ENCODE results near the gene TBC1D3B.
"Not testable (repeated sequence)": the region's sequence is repeated elsewhere in the genome, so short reads cannot be mapped to it uniquely, and the experiment has no call there.

The TBC1D3B gene

GRCh38 chr17:36195434-36196130, 19.1 kb upstream of the TBC1D3B start:
- Histone ChIP-seq H3K4me1 (ENCODE audit: control insufficient read depth, insufficient read depth, low read length) (no peaks in the 10 kb centered on the region), H3K36me3 (ENCODE audit: control insufficient read depth, insufficient read depth, low read length) (no peaks in the 10 kb centered on the region), H3K9ac (ENCODE audit: low read length) (no peak overlapping the region), H3K4me3 (ENCODE audit: low read length) (no peak overlapping the region), H3K27me3 (ENCODE audit: control insufficient read depth, insufficient read depth, low read length) (peaks cover 4% of the 10 kb centered on the region), H3K9me3 (ENCODE audit: control insufficient read depth, low read length) (no peaks in the 10 kb centered on the region)

DNA sequence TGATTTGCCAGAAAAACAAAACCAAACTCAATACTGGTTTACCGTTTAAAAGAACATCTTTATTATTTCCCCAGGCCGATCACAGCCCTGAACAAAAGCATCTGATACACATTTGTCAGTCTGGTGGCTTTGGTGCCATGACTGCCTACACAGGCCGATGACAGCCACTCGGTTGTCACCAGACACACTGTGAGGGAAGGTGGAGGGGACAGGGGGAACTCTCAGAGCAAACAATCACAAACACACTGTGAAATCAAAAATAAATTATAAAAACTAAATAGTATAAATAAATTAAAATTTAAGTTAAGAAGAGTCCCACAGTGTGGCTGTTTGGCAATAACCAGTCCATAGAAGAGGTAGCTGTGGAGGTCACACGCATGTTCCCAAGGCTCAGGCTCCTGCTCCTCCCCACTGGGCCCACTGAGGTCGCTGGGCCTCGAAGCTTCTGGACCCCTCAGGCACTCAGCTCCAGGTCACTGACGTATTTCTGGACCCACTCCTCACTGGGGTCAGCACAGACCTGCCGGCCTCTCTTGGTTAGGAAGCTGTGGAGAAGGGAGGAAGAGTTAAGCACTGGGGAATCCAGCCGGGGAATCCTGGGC, 18.5 kb upstream of the TBC1D3B start:
- H3K4me3 ChIP-seq (ENCODE audit: low read length); H3K36me3 ChIP-seq (ENCODE audit: control insufficient read depth, insufficient read depth, low read length); H3K9ac ChIP-seq (ENCODE audit: low read length); H3K27me3 ChIP-seq (ENCODE audit: control insufficient read depth, insufficient read depth, low read length); H3K9me3 ChIP-seq (ENCODE audit: control insufficient read depth, low read length); H3K4me1 ChIP-seq (ENCODE audit: control insufficient read depth, insufficient read depth, low read length): not testable (repeated sequence)

GRCh38 chr17:36194147-36194831, 17.9 kb upstream of the TBC1D3B start:
- not testable (repeated sequence) for H3K27me3 ChIP-seq (ENCODE audit: control insufficient read depth, insufficient read depth, low read length); H3K36me3 ChIP-seq (ENCODE audit: control insufficient read depth, insufficient read depth, low read length); H3K9ac ChIP-seq (ENCODE audit: low read length); H3K4me1 ChIP-seq (ENCODE audit: control insufficient read depth, insufficient read depth, low read length); H3K9me3 ChIP-seq (ENCODE audit: control insufficient read depth, low read length); H3K4me3 ChIP-seq (ENCODE audit: low read length)

GRCh38 chr17:36193216-36193775, 16.9 kb upstream of the TBC1D3B start:
- H3K27me3 ChIP-seq (ENCODE audit: control insufficient read depth, insufficient read depth, low read length): peaks cover 4% of the 10 kb centered on the region
- no peaks in the 10 kb centered on the region for H3K4me1 ChIP-seq (ENCODE audit: control insufficient read depth, insufficient read depth, low read length)
- H3K9ac ChIP-seq (ENCODE audit: low read length): no peak overlapping the region
- no peaks in the 10 kb centered on the region for H3K9me3 ChIP-seq (ENCODE audit: control insufficient read depth, low read length)
- no peak overlapping the region for H3K4me3 ChIP-seq (ENCODE audit: low read length)
- no peaks in the 10 kb centered on the region for H3K36me3 ChIP-seq (ENCODE audit: control insufficient read depth, insufficient read depth, low read length)

GRCh38 chr17:36190549-36191330, 14.3 kb upstream of the TBC1D3B start:
- H3K9me3 ChIP-seq (ENCODE audit: control insufficient read depth, low read length); H3K27me3 ChIP-seq (ENCODE audit: control insufficient read depth, insufficient read depth, low read length); H3K4me1 ChIP-seq (ENCODE audit: control insufficient read depth, insufficient read depth, low read length): not testable (repeated sequence)

GRCh38 chr17:36189993-36190392, 13.6 kb upstream of the TBC1D3B start:
- H3K9ac ChIP-seq (ENCODE audit: low read length); H3K27me3 ChIP-seq (ENCODE audit: control insufficient read depth, insufficient read depth, low read length); H3K4me3 ChIP-seq (ENCODE audit: low read length); H3K9me3 ChIP-seq (ENCODE audit: control insufficient read depth, low read length); H3K36me3 ChIP-seq (ENCODE audit: control insufficient read depth, insufficient read depth, low read length); H3K4me1 ChIP-seq (ENCODE audit: control insufficient read depth, insufficient read depth, low read length): not testable (repeated sequence)

More at GRCh38 chr17:36190549-36191330, 14.3 kb upstream of the TBC1D3B start:
- H3K4me3 ChIP-seq (ENCODE audit: low read length); H3K36me3 ChIP-seq (ENCODE audit: control insufficient read depth, insufficient read depth, low read length); H3K9ac ChIP-seq (ENCODE audit: low read length): not testable (repeated sequence)

DNA sequence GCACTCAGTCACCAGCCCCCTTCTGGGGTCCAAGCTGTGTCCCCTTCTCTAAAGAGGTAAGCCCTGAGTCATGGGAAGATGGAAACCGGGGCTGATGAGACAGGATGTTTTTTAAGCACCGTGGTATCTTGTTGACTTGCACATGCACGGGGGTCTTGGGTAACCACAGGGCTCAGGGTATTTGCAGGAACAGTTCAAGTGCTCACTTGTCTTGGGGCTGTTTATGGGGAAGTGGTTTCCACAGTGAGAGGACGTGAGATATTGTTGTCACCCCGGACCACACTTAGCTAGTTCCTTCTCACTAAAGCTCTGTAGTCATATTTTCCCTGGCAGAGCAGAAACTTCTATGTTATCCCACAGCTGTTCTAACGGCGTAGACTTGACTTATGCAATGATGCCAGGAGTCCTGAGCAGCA, 12.5 kb upstream of the TBC1D3B start:
- Histone ChIP-seq H3K27me3 (ENCODE audit: control insufficient read depth, insufficient read depth, low read length) (peaks cover under 1% of the 10 kb centered on the region), H3K4me3 (ENCODE audit: low read length) (no peak overlapping the region), H3K9ac (ENCODE audit: low read length) (no peak overlapping the region), H3K36me3 (ENCODE audit: control insufficient read depth, insufficient read depth, low read length) (no peaks in the 10 kb centered on the region), H3K4me1 (ENCODE audit: control insufficient read depth, insufficient read depth, low read length) (no peaks in the 10 kb centered on the region), H3K9me3 (ENCODE audit: control insufficient read depth, low read length) (no peaks in the 10 kb centered on the region)

- H3K36me3 ChIP-seq (ENCODE audit: control insufficient read depth, insufficient read depth, low read length); H3K27me3 ChIP-seq (ENCODE audit: control insufficient read depth, insufficient read depth, low read length); H3K4me3 ChIP-seq (ENCODE audit: low read length); H3K9ac ChIP-seq (ENCODE audit: low read length); H3K4me1 ChIP-seq (ENCODE audit: control insufficient read depth, insufficient read depth, low read length); H3K9me3 ChIP-seq (ENCODE audit: control insufficient read depth, low read length): not testable (repeated sequence)
These were observed 11.7 kb upstream of the TBC1D3B start for GRCh38 chr17:36187943-36188665.

DNA sequence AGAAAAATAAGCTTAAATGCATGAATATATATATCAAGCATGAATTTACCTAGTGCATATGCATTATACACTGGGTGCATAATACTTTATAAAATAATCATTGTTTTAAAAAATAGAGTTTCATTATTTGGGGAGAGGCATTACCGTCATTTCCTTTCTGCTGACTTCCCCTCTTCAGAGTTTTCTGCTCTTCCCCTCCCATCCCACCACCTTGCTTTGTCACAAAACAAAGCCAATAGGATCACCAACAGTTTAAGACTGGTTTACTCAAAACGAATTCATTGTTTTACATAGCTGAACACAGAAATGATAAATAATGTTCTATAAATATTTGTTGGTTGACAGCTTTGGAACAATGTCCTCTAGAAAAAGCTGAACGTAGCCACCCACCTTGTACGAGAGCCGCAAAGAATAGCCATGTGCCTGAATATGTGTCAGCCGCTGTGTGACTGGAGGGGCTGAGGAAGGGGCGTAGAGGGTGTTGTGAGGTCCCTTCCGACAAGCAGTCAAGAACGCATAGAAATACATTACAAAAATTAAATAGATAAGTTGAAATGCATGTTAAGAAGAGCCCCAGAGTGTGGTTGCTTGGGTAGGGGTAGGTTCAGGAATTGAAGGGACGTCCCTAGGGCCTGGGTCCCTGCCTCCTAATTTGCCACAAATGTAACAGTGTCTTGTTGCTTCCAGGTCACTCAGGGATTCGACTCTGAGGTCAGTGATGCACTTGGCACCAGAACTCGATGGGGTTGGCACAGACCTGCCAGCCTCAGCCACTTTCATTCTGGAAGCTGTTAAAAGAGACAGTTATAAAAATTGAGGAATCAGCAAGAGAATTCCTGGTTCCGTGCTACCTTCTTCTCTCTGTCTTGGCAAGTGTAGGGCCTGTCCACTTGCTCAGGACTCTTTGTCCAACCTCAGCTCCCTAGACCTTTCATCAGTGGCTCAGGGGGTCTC, 10.7 kb upstream of the TBC1D3B start:
- H3K36me3 ChIP-seq (ENCODE audit: control insufficient read depth, insufficient read depth, low read length); H3K4me1 ChIP-seq (ENCODE audit: control insufficient read depth, insufficient read depth, low read length); H3K9ac ChIP-seq (ENCODE audit: low read length); H3K4me3 ChIP-seq (ENCODE audit: low read length); H3K9me3 ChIP-seq (ENCODE audit: control insufficient read depth, low read length): not testable (repeated sequence)
- peaks cover 15% of the 10 kb centered on the region for H3K27me3 ChIP-seq (ENCODE audit: control insufficient read depth, insufficient read depth, low read length)

DNA sequence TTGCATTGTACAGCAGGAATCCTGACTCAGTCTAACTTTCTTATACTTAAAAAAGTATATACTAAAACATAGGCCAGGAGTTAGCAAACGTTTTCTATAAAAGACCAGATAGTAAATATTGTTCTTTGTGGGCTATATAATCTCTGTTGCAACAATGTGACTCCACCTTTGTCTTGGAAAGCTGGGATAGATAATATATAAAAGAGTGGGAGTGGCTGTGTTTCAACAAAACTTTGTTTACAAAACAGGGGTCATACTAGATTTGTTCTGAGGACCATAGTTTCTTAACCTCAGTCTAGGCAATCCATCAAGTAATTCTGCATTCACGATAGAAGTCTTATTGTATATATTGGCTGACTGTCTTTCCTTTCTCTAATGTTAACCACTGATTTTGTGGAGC, 9.0 kb upstream of the TBC1D3B start:
- Histone ChIP-seq H3K27me3 (ENCODE audit: control insufficient read depth, insufficient read depth, low read length) (peaks cover 18% of the 10 kb centered on the region), H3K9ac (ENCODE audit: low read length) (no peak overlapping the region)

More for the DNA sequence above, 9.0 kb upstream of the TBC1D3B start:
- Histone ChIP-seq H3K9me3 (ENCODE audit: control insufficient read depth, low read length) (no peaks in the 10 kb centered on the region), H3K4me1 (ENCODE audit: control insufficient read depth, insufficient read depth, low read length) (no peaks in the 10 kb centered on the region), H3K4me3 (ENCODE audit: low read length) (no peak overlapping the region), H3K36me3 (ENCODE audit: control insufficient read depth, insufficient read depth, low read length) (no peaks in the 10 kb centered on the region)
